ENCODE data around the gene TPI1. TPM values are rescaled to one million over a fixed set of nuclear protein-coding genes. Genes with fewer than 3 reads are reported as not detected.

The TPI1 gene
- total and polyA plus RNA-seq, 4 donors = 190 to 547 (median 396) TPM

GRCh38 chr12:6914246-6914946 lies 47.1 kb downstream of the TPI1 start, which contains the start of gene ENO2:
Gene ENO2, plus strand, starts transcription at chr12:6914580. Its CDS starts 1,253 bp downstream, at chr12:6915833.
- WGBS = 1% methylated on average over 68 of the region's 68 CpGs
- TF ChIP-seq TAF1 (conservative IDR thresholded peaks at IDR 0.05) (no peak), JUND (IDR thresholded peaks at IDR 0.05) (no peak), RXRA (IDR thresholded peaks at IDR 0.05) (no peak), FOXA2 (IDR thresholded peaks at IDR 0.05) (no peak), SP1 (IDR thresholded peaks at IDR 0.05) (no peak), HNF4A (conservative IDR thresholded peaks at IDR 0.05) (no peak), RAD21 (IDR thresholded peaks at IDR 0.05) (no peak), ATF3 (IDR thresholded peaks at IDR 0.05) (no peak), EGR1 (IDR thresholded peaks at IDR 0.05; ENCODE audit: low read depth in 2 of 2) (no peak), NR2F2 (IDR thresholded peaks at IDR 0.05) (no peak), MAX (IDR thresholded peaks at IDR 0.05) (no peak)
- DNase-seq (ENCODE audit: low spot score) = peak; percentile 61
- Histone ChIP-seq H3K9ac (ENCODE audit: low read depth in 1 of 2, low read length in 2 of 2) (no peak within 1 kb of the TSS), H3K9me3 (ENCODE audit: control insufficient read depth in 4 of 4, low read length in 3 of 4) (no peaks in the 10 kb centered on the region), H3K4me1 (ENCODE audit: control insufficient read depth in 4 of 4, insufficient read depth in 4 of 4, low read length in 3 of 4) (peaks cover 3 to 13% (median 5%) of the 10 kb centered on the region in 4 donors), H3K4me3 (ENCODE audit: low read depth in 1 of 3, low read length in 3 of 3) (peak within 1 kb of the TSS in 2 of 3 donors; percentile 50 to 65), H3K36me3 (ENCODE audit: control insufficient read depth in 4 of 4, insufficient read depth in 3 of 4, low read depth in 1 of 4, low read length in 3 of 4) (no peaks in the 10 kb centered on the region), H3K27ac (ENCODE audit: low read depth in 1 of 2, low read length in 2 of 2) (peak within 1 kb of the TSS; percentile 47 to 56), H3K27me3 (ENCODE audit: control insufficient read depth in 4 of 4, insufficient read depth in 4 of 4, low read length in 3 of 4) (peaks cover 0 to 6% (median 0%) of the 10 kb centered on the region in 4 donors)

GRCh38 chr12:6914947-6915788 lies 47.8 kb downstream of the TPI1 start:
- H3K36me3 ChIP-seq (ENCODE audit: control insufficient read depth in 4 of 4, insufficient read depth in 3 of 4, low read depth in 1 of 4, low read length in 3 of 4) = no peaks in the 10 kb centered on the region
- peak; percentile 64 for DNase-seq (ENCODE audit: low spot score)
- H3K4me1 ChIP-seq (ENCODE audit: control insufficient read depth in 4 of 4, insufficient read depth in 4 of 4, low read length in 3 of 4) = peaks cover 3 to 13% (median 5%) of the 10 kb centered on the region in 4 donors
- peak overlapping the region in 1 of 2 donors; percentile 47 for H3K27ac ChIP-seq (ENCODE audit: low read depth in 1 of 2, low read length in 2 of 2)
- no peak for TF ChIP-seq YY1 (IDR thresholded peaks at IDR 0.05)
- TF ChIP-seq ATF3 (IDR thresholded peaks at IDR 0.05) = no peak
- no peak for TF ChIP-seq HNF4G (IDR thresholded peaks at IDR 0.05)
- TF ChIP-seq FOXA2 (IDR thresholded peaks at IDR 0.05) = no peak
- no peak for TF ChIP-seq REST (IDR thresholded peaks at IDR 0.05)
- no peak for TF ChIP-seq TAF1 (conservative IDR thresholded peaks at IDR 0.05)
- TF ChIP-seq FOXA1 (IDR thresholded peaks at IDR 0.05) = no peak
- TF ChIP-seq GABPA (IDR thresholded peaks at IDR 0.05 in 1 of 2, conservative IDR thresholded peaks at IDR 0.05 in 1 of 2) = no peak
- no peak for TF ChIP-seq NR2F2 (IDR thresholded peaks at IDR 0.05)
- no peak for TF ChIP-seq ZBTB33 (IDR thresholded peaks at IDR 0.05)
- TF ChIP-seq RXRA (IDR thresholded peaks at IDR 0.05) = no peak
- TF ChIP-seq JUND (IDR thresholded peaks at IDR 0.05) = no peak
- TF ChIP-seq HNF4A (conservative IDR thresholded peaks at IDR 0.05) = no peak
- H3K9ac ChIP-seq (ENCODE audit: low read depth in 1 of 2, low read length in 2 of 2) = no peak overlapping the region
- H3K4me3 ChIP-seq (ENCODE audit: low read depth in 1 of 3, low read length in 3 of 3) = peak overlapping the region in 2 of 3 donors; percentile 50 to 65
- peaks cover 0 to 6% (median 0%) of the 10 kb centered on the region in 4 donors for H3K27me3 ChIP-seq (ENCODE audit: control insufficient read depth in 4 of 4, insufficient read depth in 4 of 4, low read length in 3 of 4)
- WGBS = 19% methylated on average over 29 of the region's 29 CpGs
- no peaks in the 10 kb centered on the region for H3K9me3 ChIP-seq (ENCODE audit: control insufficient read depth in 4 of 4, low read length in 3 of 4)

Data from liver (tissue), 9 donors.